MG63 (cell line): Measurements from ENCODE around the gene PNO1. TPM values are rescaled to one million over a fixed set of nuclear protein-coding genes. Genes with fewer than 3 reads are reported as not detected.

Source experiments
- DNase-seq: peaks from one replicate; pipeline ENCODE4 v3.0.0-alpha.2; 2020
- H3K27me3 ChIP-seq: fragments of 250-450 bp; sonication (Bioruptor Pico); 2 replicates; pipeline ENCODE4 v1.5.1; 2020; ENCODE audit warnings: mild to moderate bottlenecking, moderate library complexity
- H3K36me3 ChIP-seq: fragments of 250-450 bp; sonication (Bioruptor Pico); 2 replicates; pipeline ENCODE4 v1.5.1; 2020; ENCODE audit warnings: mild to moderate bottlenecking, moderate library complexity
- H3K4me3 ChIP-seq: fragments of 250-450 bp; sonication (Bioruptor Pico); 2 replicates; pipeline ENCODE4 v1.5.1; 2020; ENCODE audit warnings: mild to moderate bottlenecking, moderate library complexity
- H3K9me3 ChIP-seq: fragments of 250-450 bp; sonication (Bioruptor Pico); 2 replicates; pipeline ENCODE4 v1.5.1; 2020; ENCODE audit warnings: mild to moderate bottlenecking, moderate library complexity
- total RNA-seq: library from RNA; depleted of rRNA; stranded (reverse); fragments of >200 nt; shearing (Covaris generic); gene quantifications from 2 replicates; pipeline ENCODE4 v1.2.3, GENCODE V29; 2014; ENCODE audit warnings: low replicate concordance; rRNA removed

The PNO1 gene
- total RNA-seq, 1 experiment from 2014 or later: 38.3 TPM

GRCh38 chr2:68216454-68217310 lies 59.0 kb downstream of the PNO1 start:
- DNase-seq: no peak
- H3K9me3 ChIP-seq: no peaks in the 10 kb centered on the region
- H3K4me3 ChIP-seq: no peak overlapping the region
- H3K36me3 ChIP-seq: peaks cover 33% of the 10 kb centered on the region
- no peaks in the 10 kb centered on the region for H3K27me3 ChIP-seq

- Histone ChIP-seq H3K27me3 (no peaks in the 10 kb centered on the region), H3K36me3 (peaks cover 33% of the 10 kb centered on the region)
- DNase-seq: no peak
Observed at GRCh38 chr2:68217729-68218128, 60.0 kb downstream of the PNO1 start.

GRCh38 chr2:68218343-68218901 lies 60.7 kb downstream of the PNO1 start:
- DNase-seq: no peak
- Histone ChIP-seq H3K9me3 (no peaks in the 10 kb centered on the region), H3K27me3 (no peaks in the 10 kb centered on the region), H3K4me3 (no peak overlapping the region), H3K36me3 (peaks cover 34% of the 10 kb centered on the region)

More at GRCh38 chr2:68217729-68218128, 60.0 kb downstream of the PNO1 start:
- H3K4me3 ChIP-seq: no peak overlapping the region
- H3K9me3 ChIP-seq: no peaks in the 10 kb centered on the region

- Histone ChIP-seq H3K4me3 (no peak overlapping the region), H3K9me3 (no peaks in the 10 kb centered on the region), H3K27me3 (no peaks in the 10 kb centered on the region), H3K36me3 (peaks cover 27% of the 10 kb centered on the region)
- DNase-seq: no peak
Observed at GRCh38 chr2:68222287-68222686, 64.6 kb downstream of the PNO1 start.

GRCh38 chr2:68223419-68223818 lies 65.7 kb downstream of the PNO1 start:
- Histone ChIP-seq H3K4me3 (no peak overlapping the region), H3K27me3 (no peaks in the 10 kb centered on the region), H3K36me3 (peaks cover 27% of the 10 kb centered on the region), H3K9me3 (no peaks in the 10 kb centered on the region)
- no peak for DNase-seq

- H3K9me3 ChIP-seq: no peaks in the 10 kb centered on the region
- H3K27me3 ChIP-seq: no peaks in the 10 kb centered on the region
- no peak overlapping the region for H3K4me3 ChIP-seq
- H3K36me3 ChIP-seq: peaks cover 25% of the 10 kb centered on the region
- peak; percentile 14 for DNase-seq
Observed at GRCh38 chr2:68225119-68225632, 67.5 kb downstream of the PNO1 start.

Other genes with a start within 250 kb of the PNO1 start
- 50.1 and 52.2 TPM in 2 replicates for gene C1D, start 94.9 kb upstream of the PNO1 start, total RNA-seq
- 34.3 and 47.5 TPM in 2 replicates for gene PPP3R1, start 94.6 kb downstream of the PNO1 start, total RNA-seq
- gene CNRIP1, start 162.1 kb downstream of the PNO1 start, total RNA-seq: 28.5 and 33.4 TPM in 2 replicates
- gene PLEK, start 207.4 kb downstream of the PNO1 start, total RNA-seq: not detected in 2 replicates